Activated B cell treated with CpG ODN at 0.5 μM for 24 hours (primary cell): Measurements from ENCODE around the gene GFI1B. TPM values are rescaled to one million over a fixed set of nuclear protein-coding genes. Genes with fewer than 3 reads are reported as not detected.
"Not testable (repeated sequence)": the region's sequence is repeated elsewhere in the genome, so short reads cannot be mapped to it uniquely, and the experiment has no call there.

Experiments used
- ATAC-seq: fragments of 200-7000 bp; cut with Tn5 transposase; one replicate; pipeline ENCODE4 v1.10.0; 2021; ENCODE audit warnings: low read depth, mild to moderate bottlenecking, moderate library complexity
- CTCF ChIA-PET: fragments of 350-600 bp; sonication (Branson Sonifier 250); formaldehyde crosslinking; loops from one replicate; lab custom pipeline; 2021; ENCODE audit warnings: antibody characterized with exemption; lab: Charles Lee
- POLR2A ChIA-PET: fragments of 350-600 bp; sonication (Branson Sonifier 250); formaldehyde crosslinking; loops from one replicate; lab custom pipeline; 2021; ENCODE audit warnings: antibody characterized with exemption; lab: Charles Lee
- DNase-seq: peaks from one replicate; pipeline ENCODE4 v3.0.0; 2022
- H3K27ac Mint-ChIP-seq: one replicate; pipeline ENCODE4 v1.8.0; 2020; ENCODE audit warnings: mixed read lengths
- H3K27me3 Mint-ChIP-seq: one replicate; pipeline ENCODE4 v1.8.0; 2021; ENCODE audit warnings: mixed read lengths
- H3K36me3 Mint-ChIP-seq: one replicate; pipeline ENCODE4 v1.8.0; 2021; ENCODE audit warnings: low read depth, mixed read lengths
- H3K4me1 Mint-ChIP-seq: one replicate; pipeline ENCODE4 v1.8.0; 2021; ENCODE audit warnings: mixed read lengths
- H3K4me3 Mint-ChIP-seq: one replicate; pipeline ENCODE4 v1.8.0; 2020; ENCODE audit warnings: mild to moderate bottlenecking, mixed read lengths
- H3K9me3 Mint-ChIP-seq: one replicate; pipeline ENCODE4 v1.8.0; 2020; ENCODE audit warnings: mixed read lengths
- intact Hi-C: fragments of 100-400 bp; cut with micrococcal nuclease; formaldehyde crosslinking; loops from one replicate; pipeline ENCODE4 v1.15.1; 2024
- total RNA-seq: library from RNA; stranded (reverse); gene quantifications from 2 replicates; pipeline ENCODE4 v1.2.3, GENCODE V29; 2022
- TF ChIP-seq, protein P1 (sequence below): fragments of 200-600 bp; IDR thresholded peaks from one replicate; pipeline ENCODE4 v1.8.0; 2022; ENCODE audit warnings: antibody characterized with exemption, mild to moderate bottlenecking

Gene GFI1B
- total RNA-seq, 1 donor from 2014 or later, result 0.38 TPM

- CTCF ChIA-PET, result no interaction called here
- Mint-ChIP-seq H3K4me1 (peaks cover 7% of the 10 kb centered on the region), H3K36me3 (no peaks in the 10 kb centered on the region), H3K9me3 (no peaks in the 10 kb centered on the region), H3K27me3 (peaks cover 26% of the 10 kb centered on the region), H3K4me3 (no peak overlapping the region), H3K27ac (no peak overlapping the region)
- TF ChIP-seq, protein P1, sequence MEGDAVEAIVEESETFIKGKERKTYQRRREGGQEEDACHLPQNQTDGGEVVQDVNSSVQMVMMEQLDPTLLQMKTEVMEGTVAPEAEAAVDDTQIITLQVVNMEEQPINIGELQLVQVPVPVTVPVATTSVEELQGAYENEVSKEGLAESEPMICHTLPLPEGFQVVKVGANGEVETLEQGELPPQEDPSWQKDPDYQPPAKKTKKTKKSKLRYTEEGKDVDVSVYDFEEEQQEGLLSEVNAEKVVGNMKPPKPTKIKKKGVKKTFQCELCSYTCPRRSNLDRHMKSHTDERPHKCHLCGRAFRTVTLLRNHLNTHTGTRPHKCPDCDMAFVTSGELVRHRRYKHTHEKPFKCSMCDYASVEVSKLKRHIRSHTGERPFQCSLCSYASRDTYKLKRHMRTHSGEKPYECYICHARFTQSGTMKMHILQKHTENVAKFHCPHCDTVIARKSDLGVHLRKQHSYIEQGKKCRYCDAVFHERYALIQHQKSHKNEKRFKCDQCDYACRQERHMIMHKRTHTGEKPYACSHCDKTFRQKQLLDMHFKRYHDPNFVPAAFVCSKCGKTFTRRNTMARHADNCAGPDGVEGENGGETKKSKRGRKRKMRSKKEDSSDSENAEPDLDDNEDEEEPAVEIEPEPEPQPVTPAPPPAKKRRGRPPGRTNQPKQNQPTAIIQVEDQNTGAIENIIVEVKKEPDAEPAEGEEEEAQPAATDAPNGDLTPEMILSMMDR, result no peak
- ATAC-seq (no peak), DNase-seq (no peak)
- POLR2A ChIA-PET, result no interaction called here
- intact Hi-C loops, result no loop called here
These were observed 7.6 kb downstream of the GFI1B start for GRCh38 chr9:132986114-132986513.

- Mint-ChIP-seq H3K4me3 (no peak overlapping the region), H3K27ac (no peak overlapping the region), H3K9me3 (no peaks in the 10 kb centered on the region), H3K4me1 (peaks cover 10% of the 10 kb centered on the region), H3K27me3 (peaks cover 23% of the 10 kb centered on the region), H3K36me3 (no peaks in the 10 kb centered on the region)
- TF ChIP-seq, protein P1, result no peak
- ChIA-PET POLR2A (no interaction called here), CTCF (no interaction called here)
- intact Hi-C loops, result no loop called here
- ATAC-seq (no peak), DNase-seq (no peak)
These were observed 8.4 kb downstream of the GFI1B start for GRCh38 chr9:132986640-132987620.

- no peak overlapping the region for H3K4me3 Mint-ChIP-seq
- intact Hi-C loops, result no loop called here
- H3K27ac Mint-ChIP-seq, result no peak overlapping the region
- DNase-seq (no peak), ATAC-seq (no peak)
- TF ChIP-seq, protein P1, result no peak
- ChIA-PET CTCF (no interaction called here), POLR2A (no interaction called here)
- no peaks in the 10 kb centered on the region for H3K9me3 Mint-ChIP-seq
- no peaks in the 10 kb centered on the region for H3K36me3 Mint-ChIP-seq
- H3K4me1 Mint-ChIP-seq, result peaks cover 4% of the 10 kb centered on the region
- peaks cover 29% of the 10 kb centered on the region for H3K27me3 Mint-ChIP-seq
These were observed 9.9 kb downstream of the GFI1B start for GRCh38 chr9:132988244-132989013.

GRCh38 chr9:132989014-132989310, 10.5 kb downstream of the GFI1B start:
- peaks cover 4% of the 10 kb centered on the region for H3K4me1 Mint-ChIP-seq
- POLR2A ChIA-PET, result no interaction called here
- CTCF ChIA-PET, result no interaction called here
- no peak overlapping the region for H3K27ac Mint-ChIP-seq
- ATAC-seq (no peak), DNase-seq (no peak)
- H3K36me3 Mint-ChIP-seq, result no peaks in the 10 kb centered on the region
- intact Hi-C loops, result no loop called here
- peaks cover 32% of the 10 kb centered on the region for H3K27me3 Mint-ChIP-seq
- no peaks in the 10 kb centered on the region for H3K9me3 Mint-ChIP-seq
- no peak overlapping the region for H3K4me3 Mint-ChIP-seq
- TF ChIP-seq, protein P1, result no peak

DNA sequence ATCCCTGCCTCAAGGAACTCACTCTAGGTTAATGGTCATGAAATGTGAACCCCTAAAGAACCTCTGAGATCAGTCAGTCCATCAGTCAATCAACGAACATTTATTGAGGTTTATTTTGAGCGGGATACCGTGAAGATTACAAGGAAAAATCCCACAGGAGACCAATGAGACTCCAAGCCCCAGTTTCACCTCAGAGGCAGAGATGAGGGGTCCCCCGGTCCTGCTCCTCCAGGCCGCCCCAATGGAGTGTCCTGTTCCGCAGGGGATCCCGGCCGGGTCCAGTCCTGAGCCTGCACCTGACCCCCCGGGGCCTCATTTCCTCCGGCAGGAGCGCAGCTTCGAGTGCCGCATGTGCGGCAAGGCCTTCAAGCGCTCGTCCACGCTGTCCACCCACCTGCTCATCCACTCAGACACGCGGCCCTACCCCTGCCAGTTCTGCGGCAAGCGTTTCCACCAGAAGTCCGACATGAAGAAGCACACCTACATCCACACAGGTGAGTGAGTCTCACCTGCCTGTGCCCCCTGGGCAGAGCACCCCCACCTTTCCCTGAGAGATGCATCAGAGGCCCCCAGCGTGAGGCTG, 11.0 kb downstream of the GFI1B start:
- intact Hi-C loops, result no loop called here
- DNase-seq, result no peak
- Mint-ChIP-seq H3K4me1 (peaks cover 8% of the 10 kb centered on the region), H3K27me3 (peaks cover 35% of the 10 kb centered on the region), H3K4me3 (no peak overlapping the region), H3K27ac (no peak overlapping the region), H3K36me3 (no peaks in the 10 kb centered on the region), H3K9me3 (no peaks in the 10 kb centered on the region)
- TF ChIP-seq, protein P1, result no peak
- ATAC-seq, result no peak
- ChIA-PET CTCF (no interaction called here), POLR2A (no interaction called here)

- Mint-ChIP-seq H3K4me1 (peaks cover 11% of the 10 kb centered on the region), H3K27me3 (peaks cover 36% of the 10 kb centered on the region)
- intact Hi-C loops, DNase-seq, H3K9me3 Mint-ChIP-seq, CTCF ChIA-PET, POLR2A ChIA-PET, H3K36me3 Mint-ChIP-seq, H3K4me3 Mint-ChIP-seq, H3K27ac Mint-ChIP-seq: not testable (repeated sequence)
- ATAC-seq, result peak; percentile 49
These were observed 11.6 kb downstream of the GFI1B start for GRCh38 chr9:132989998-132990557.
